SK-N-MC (cell line): ENCODE data around the gene ZNF684.

Experiments
- DNase-seq: peaks from one replicate; pipeline ENCODE4 v3.0.0-alpha.2; 2011; ENCODE audit warnings: low read depth, low spot score
- H3K27ac ChIP-seq: fragments of 200-600 bp; sonication (generic); 2 replicates; pipeline ENCODE4 v1.5.1; 2016; ENCODE audit warnings: mixed run types
- H3K36me3 ChIP-seq: fragments of 200-600 bp; sonication (generic); 2 replicates; pipeline ENCODE4 v1.6.1; 2017; ENCODE audit warnings: antibody characterized with exemption, low read length, mixed read lengths; ENCODE audit not compliant: insufficient read depth
- H3K4me3 ChIP-seq: fragments of 200-600 bp; sonication (generic); 2 replicates; pipeline ENCODE4 v1.5.1; 2016
- H3K9ac ChIP-seq: fragments of 200-600 bp; sonication (generic); 2 replicates; pipeline ENCODE4 v1.8.0; 2017; ENCODE audit warnings: mixed run types, mixed read lengths; ENCODE audit not compliant: insufficient read length
- H3K9me3 ChIP-seq: fragments of 200-600 bp; sonication (generic); 2 replicates; pipeline ENCODE4 v1.6.1; 2017; ENCODE audit warnings: low read depth, mild to moderate bottlenecking, antibody characterized with exemption, low read length, moderate library complexity, mixed read lengths
- EZH2 ChIP-seq: fragments of 200-600 bp; sonication (generic); IDR thresholded peaks from one replicate; pipeline ENCODE4 v1.6.1; 2017; ENCODE audit warnings: antibody characterized with exemption
- FOXP2 ChIP-seq: optimal IDR thresholded peaks from 2 replicates; pipeline ENCODE3; 2011; ENCODE audit warnings: mild to moderate bottlenecking, moderate library complexity; ENCODE audit not compliant: insufficient read depth; ENCODE audit errors: extremely low read length, control extremely low read depth
- POLR2AphosphoS5 ChIP-seq: IDR thresholded peaks from 2 replicates; pipeline ENCODE4 v1.6.1; 2012; ENCODE audit warnings: mild to moderate bottlenecking, low read depth, low read length, borderline replicate concordance

ZNF684 gene

DNA sequence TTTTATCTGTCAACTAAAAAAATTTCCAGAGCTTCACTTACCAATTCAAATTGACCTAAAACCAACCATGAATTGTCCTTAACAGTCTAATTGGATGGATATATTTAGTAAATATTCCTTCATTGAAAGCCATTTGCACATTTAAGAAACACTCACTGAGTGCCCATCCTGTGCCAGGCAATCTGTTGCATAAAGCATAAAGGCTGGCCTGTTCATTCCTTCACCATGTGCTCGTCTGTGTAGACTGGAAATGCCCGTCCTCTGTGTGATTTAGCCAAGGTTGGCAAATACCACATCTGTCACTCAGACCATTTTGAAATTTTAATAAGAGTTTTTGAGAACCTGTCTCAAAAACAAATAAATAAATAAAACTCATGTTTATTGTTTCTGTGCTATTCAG lies 57.1 kb downstream of the ZNF684 start:
- H3K36me3 ChIP-seq, result no peaks in the 10 kb centered on the region
- no peak overlapping the region for H3K9ac ChIP-seq
- H3K4me3 ChIP-seq, result no peak overlapping the region
- no peak overlapping the region for H3K27ac ChIP-seq
- H3K9me3 ChIP-seq, result no peaks in the 10 kb centered on the region
- no peak for DNase-seq
- TF ChIP-seq FOXP2 (no peak), POLR2AphosphoS5 (no peak), EZH2 (no peak)

DNA sequence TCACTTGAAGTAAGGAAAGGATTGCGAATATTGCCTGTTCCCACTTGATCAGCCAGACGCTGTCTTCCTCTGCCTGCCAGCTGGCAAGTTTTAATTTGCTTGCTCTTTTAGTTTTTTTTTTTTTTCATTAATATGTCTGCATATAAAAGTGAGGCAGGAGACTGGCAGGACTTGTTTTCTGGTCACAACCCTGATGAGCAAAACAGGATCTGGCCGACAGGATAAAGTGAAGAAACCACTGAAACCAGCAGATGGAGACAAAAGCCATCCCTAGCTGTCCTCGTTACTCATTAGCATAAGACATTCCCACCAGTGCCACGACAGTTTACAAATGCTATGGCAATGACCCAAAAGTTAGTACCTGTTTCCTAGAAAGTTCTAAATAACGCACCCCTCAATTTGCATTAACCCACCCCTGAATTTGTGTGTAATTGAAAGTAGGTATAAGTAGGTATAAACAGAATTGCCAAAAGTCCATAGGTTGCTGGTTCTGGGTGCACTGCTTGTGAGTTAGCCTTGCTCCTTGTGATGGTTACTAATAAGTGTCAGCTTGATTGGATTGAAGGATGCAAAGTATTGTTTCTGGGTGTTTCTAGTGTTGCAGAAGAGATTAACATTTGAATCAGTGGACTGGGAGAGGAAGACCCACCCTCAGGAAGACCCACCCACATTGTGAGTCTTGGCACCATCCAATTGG lies 60.8 kb downstream of the ZNF684 start:
- no peak for TF ChIP-seq FOXP2
- no peak for TF ChIP-seq EZH2
- TF ChIP-seq POLR2AphosphoS5, result no peak
- H3K9ac ChIP-seq, result no peak overlapping the region
- DNase-seq, result peak; percentile 6

DNA sequence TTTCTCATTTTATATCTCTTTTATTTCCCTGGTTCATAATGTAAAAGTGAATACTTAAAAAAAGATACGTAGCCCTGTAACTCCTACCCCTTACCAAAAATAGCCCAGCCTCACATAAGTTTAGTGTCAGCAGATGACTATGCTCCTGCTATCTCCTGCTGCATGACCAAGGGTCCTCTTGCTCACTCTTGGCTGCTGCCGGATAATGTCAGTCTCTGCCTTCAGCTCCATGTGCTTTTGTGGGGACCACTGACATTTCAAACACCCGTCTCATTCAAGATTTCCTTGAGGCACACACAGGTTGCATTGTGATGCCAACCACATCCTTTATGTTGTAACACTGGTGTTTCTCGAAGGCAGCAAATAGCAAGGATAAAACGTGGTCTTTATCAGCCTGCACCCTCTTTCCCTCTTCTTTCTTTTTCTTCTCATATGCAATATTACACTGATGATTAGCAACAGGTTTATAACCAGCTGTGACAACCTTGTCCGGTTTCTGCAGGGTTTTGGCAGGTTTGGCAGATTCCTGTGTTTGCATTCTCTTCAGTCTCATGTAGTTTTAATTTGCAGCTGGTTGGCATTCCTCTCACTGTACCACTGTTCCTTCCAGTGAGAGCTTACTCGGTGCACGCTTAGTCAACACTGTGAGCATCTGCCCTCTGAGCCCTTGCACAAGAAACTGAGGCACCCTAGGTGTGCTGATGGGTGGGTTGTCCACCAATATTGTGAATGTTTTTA lies 62.2 kb downstream of the ZNF684 start:
- TF ChIP-seq EZH2 (no peak), POLR2AphosphoS5 (no peak)
- H3K27ac ChIP-seq, result no peak overlapping the region
- no peak for DNase-seq
- no peaks in the 10 kb centered on the region for H3K36me3 ChIP-seq
- H3K4me3 ChIP-seq, result no peak overlapping the region
- no peaks in the 10 kb centered on the region for H3K9me3 ChIP-seq
- H3K9ac ChIP-seq, result no peak overlapping the region

More for the DNA sequence above, 60.8 kb downstream of the ZNF684 start:
- H3K27ac ChIP-seq, result no peak overlapping the region
- H3K9me3 ChIP-seq, result no peaks in the 10 kb centered on the region
- no peak overlapping the region for H3K4me3 ChIP-seq
- no peaks in the 10 kb centered on the region for H3K36me3 ChIP-seq

DNA sequence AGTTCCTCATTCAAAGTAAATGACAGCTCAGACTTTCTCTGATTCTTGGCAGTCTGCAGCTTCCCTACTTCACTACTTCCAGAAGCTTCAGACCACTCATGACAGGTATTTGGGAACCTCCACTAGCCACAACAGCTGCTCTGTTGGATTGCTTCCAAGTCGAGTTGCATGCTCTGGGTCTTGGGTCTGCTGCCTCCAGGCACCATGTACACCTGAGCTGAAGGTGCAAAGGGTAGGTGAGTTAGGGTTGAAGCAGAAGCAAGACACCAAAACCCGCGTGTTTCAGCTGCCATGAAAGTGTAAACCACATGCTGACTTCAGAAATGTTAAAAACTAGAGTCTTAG lies 62.7 kb downstream of the ZNF684 start:
- no peak for TF ChIP-seq FOXP2
- TF ChIP-seq EZH2, result no peak
- no peak for TF ChIP-seq POLR2AphosphoS5
- no peaks in the 10 kb centered on the region for H3K9me3 ChIP-seq
- no peaks in the 10 kb centered on the region for H3K36me3 ChIP-seq
- H3K9ac ChIP-seq, result no peak overlapping the region
- H3K4me3 ChIP-seq, result no peak overlapping the region
- no peak overlapping the region for H3K27ac ChIP-seq
- no peak for DNase-seq

DNA sequence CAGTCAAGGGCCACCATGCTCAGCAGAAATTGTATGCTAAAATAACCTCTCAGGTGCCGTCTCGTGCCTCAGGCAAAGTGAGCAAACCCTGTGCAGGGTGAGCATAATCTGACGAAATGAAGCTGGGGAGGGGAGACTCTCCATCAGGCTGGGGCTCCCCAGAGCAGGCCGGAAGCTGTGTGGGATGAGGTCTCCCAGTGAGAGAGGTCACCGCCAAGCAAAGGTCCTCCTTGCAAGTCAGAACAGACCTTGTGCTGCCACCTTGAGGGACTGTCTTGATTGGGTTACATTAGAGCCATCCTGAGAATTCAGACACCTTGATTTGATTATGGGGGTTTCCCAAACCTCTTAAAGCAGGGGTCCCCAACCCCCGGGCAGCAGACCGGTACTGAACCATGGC lies 64.2 kb downstream of the ZNF684 start:
- Histone ChIP-seq H3K36me3 (no peaks in the 10 kb centered on the region), H3K27ac (no peak overlapping the region), H3K9me3 (no peaks in the 10 kb centered on the region), H3K9ac (no peak overlapping the region), H3K4me3 (no peak overlapping the region)
- TF ChIP-seq FOXP2, result no peak
- no peak for TF ChIP-seq EZH2
- TF ChIP-seq POLR2AphosphoS5, result no peak
- DNase-seq, result no peak
